ENCODE measurements around the gene C1S. TPM values are rescaled to one million over a fixed set of nuclear protein-coding genes. Genes with fewer than 3 reads are reported as not detected.

C1S gene
- total RNA-seq, result 29.8 and 36.6 TPM in 2 replicates

GRCh38 chr12:7060353-7060954 lies at the start of gene C1S:
TSS of gene C1S (plus strand) at chr12:7060718. CDS start at chr12:7061913, 1,195 bp downstream.

GRCh38 chr12:7018350-7019042 lies 42.0 kb upstream of the C1S start, which contains the start of gene LPCAT3:
TSS of gene LPCAT3 (minus strand) at chr12:7018476. CDS start at chr12:7018424, 52 bp downstream.

GRCh38 chr12:7092229-7092985 lies 31.9 kb downstream of the C1S start, which contains the start of gene C1R:
TSS of gene C1R (minus strand) at chr12:7092445. CDS start at chr12:7092388, 57 bp downstream.

GRCh38 chr12:7108796-7109571 lies 48.5 kb downstream of the C1S start, which contains the start of gene C1RL:
TSS of gene C1RL (minus strand) at chr12:7109214. CDS start at chr12:7109180, 34 bp downstream.

Other genes starting within 250 kb of the C1S start
- 2.0 and 2.7 TPM in 2 replicates for gene GPR162, start 238.9 kb upstream of the C1S start, total RNA-seq
- 48.6 and 54.1 TPM in 2 replicates for gene P3H3, start 232.3 kb upstream of the C1S start, total RNA-seq
- gene GNB3, start 219.8 kb upstream of the C1S start, total RNA-seq, result 1.3 and 2.2 TPM in 2 replicates
- gene CDCA3, start 209.4 kb upstream of the C1S start, total RNA-seq, result 103 and 118 TPM in 2 replicates
- gene USP5, start 208.6 kb upstream of the C1S start, total RNA-seq, result 80.7 and 84.2 TPM in 2 replicates
- gene TPI1, start 193.2 kb upstream of the C1S start, total RNA-seq, result 1,045 and 1,081 TPM in 2 replicates
- gene SPSB2, start 187.4 kb upstream of the C1S start, total RNA-seq, result 12.6 and 15.6 TPM in 2 replicates
- 8.8 and 10.8 TPM in 2 replicates for gene LRRC23, start 155.9 kb upstream of the C1S start, total RNA-seq
- 9.6 and 10.4 TPM in 2 replicates for gene ENO2, start 146.1 kb upstream of the C1S start, total RNA-seq
- gene ATN1, start 132.8 kb upstream of the C1S start, total RNA-seq, result 12.1 and 14.6 TPM in 2 replicates
- gene RNU7-1, start 116.9 kb upstream of the C1S start, total RNA-seq, result not detected in 2 replicates
- gene C12orf57, start 116.7 kb upstream of the C1S start, total RNA-seq, result 267 and 309 TPM in 2 replicates
- 4.9 and 5.4 TPM in 2 replicates for gene PTPN6, start 109.4 kb upstream of the C1S start, total RNA-seq
- gene PHB2, start 90.1 kb upstream of the C1S start, total RNA-seq, result 372 and 405 TPM in 2 replicates
- 48.4 and 58.4 TPM in 2 replicates for gene EMG1, start 89.8 kb upstream of the C1S start, total RNA-seq
- gene LPCAT3, start 42.2 kb upstream of the C1S start, total RNA-seq, result 21.5 and 21.7 TPM in 2 replicates
- 101 and 103 TPM in 2 replicates for gene C1R, start 31.7 kb downstream of the C1S start, total RNA-seq
- 26.2 and 26.9 TPM in 2 replicates for gene C1RL, start 48.5 kb downstream of the C1S start, total RNA-seq
- gene RBP5, start 68.2 kb downstream of the C1S start, total RNA-seq, result not detected in 2 replicates
- gene CLSTN3, start 69.7 kb downstream of the C1S start, total RNA-seq, result 6.1 and 9.7 TPM in 2 replicates
- 14.1 and 15.8 TPM in 2 replicates for gene PEX5, start 129.0 kb downstream of the C1S start, total RNA-seq
- not detected in 2 replicates for gene ACSM4, start 243.4 kb downstream of the C1S start, total RNA-seq

Measured in bronchus fibroblast of lung (primary cell).